Measurements from ENCODE around the gene EXOSC6. TPM values are rescaled to one million over a fixed set of nuclear protein-coding genes. Genes with fewer than 3 reads are reported as not detected.
A peak's percentile ranks its signal among the peaks of the same experiment; 100 is the strongest.
"Not testable (repeated sequence)": the region's sequence is repeated elsewhere in the genome, so short reads cannot be mapped to it uniquely, and the experiment has no call there.

EXOSC6 gene
- total RNA-seq: 21.6 and 28.8 TPM in 2 replicates

- DNase-seq (ENCODE audit: extremely low read depth, low read depth, low spot score): peak; percentile 57
These were observed at the start of gene EXOSC6 for GRCh38 chr16:70251629-70252354. EXOSC6 (minus strand) TSS chr16:70251940; CDS start chr16:70251900, 40 bp downstream.

- no peak for DNase-seq (ENCODE audit: extremely low read depth, low read depth, low spot score)
These were observed 49.4 kb upstream of the EXOSC6 start for GRCh38 chr16:70301121-70301520.

- peak; percentile 5 for DNase-seq (ENCODE audit: extremely low read depth, low read depth, low spot score)
These were observed 47.5 kb upstream of the EXOSC6 start, which contains the start of gene DDX19B for GRCh38 chr16:70298988-70299938. DDX19B (plus strand) TSS chr16:70299186; CDS start chr16:70299298, 112 bp downstream.

- DNase-seq (ENCODE audit: extremely low read depth, low read depth, low spot score): no peak
These were observed 43.9 kb upstream of the EXOSC6 start for GRCh38 chr16:70295634-70296033.

GRCh38 chr16:70294385-70295025, 42.8 kb upstream of the EXOSC6 start:
- DNase-seq (ENCODE audit: extremely low read depth, low read depth, low spot score): no peak

GRCh38 chr16:70292148-70292547, 40.4 kb upstream of the EXOSC6 start:
- DNase-seq (ENCODE audit: extremely low read depth, low read depth, low spot score): not testable (repeated sequence)

- DNase-seq (ENCODE audit: extremely low read depth, low read depth, low spot score): no peak
These were observed 39.3 kb upstream of the EXOSC6 start for GRCh38 chr16:70290949-70291519.

GRCh38 chr16:70289229-70290094, 37.7 kb upstream of the EXOSC6 start, which contains the start of gene AARS1:
AARS1 (minus strand) TSS chr16:70289506; CDS start chr16:70282763, 6,743 bp downstream.
- DNase-seq (ENCODE audit: extremely low read depth, low read depth, low spot score): peak; percentile 99

- not testable (repeated sequence) for DNase-seq (ENCODE audit: extremely low read depth, low read depth, low spot score)
These were observed 35.7 kb upstream of the EXOSC6 start for GRCh38 chr16:70287304-70287971.

GRCh38 chr16:70276392-70276791, 24.7 kb upstream of the EXOSC6 start:
- DNase-seq (ENCODE audit: extremely low read depth, low read depth, low spot score): no peak

GRCh38 chr16:70271696-70272095, 20.0 kb upstream of the EXOSC6 start:
- no peak for DNase-seq (ENCODE audit: extremely low read depth, low read depth, low spot score)

GRCh38 chr16:70270176-70270575, 18.4 kb upstream of the EXOSC6 start:
- no peak for DNase-seq (ENCODE audit: extremely low read depth, low read depth, low spot score)

- no peak for DNase-seq (ENCODE audit: extremely low read depth, low read depth, low spot score)
These were observed 17.7 kb upstream of the EXOSC6 start for GRCh38 chr16:70269471-70269870.

GRCh38 chr16:70267922-70268321, 16.2 kb upstream of the EXOSC6 start:
- DNase-seq (ENCODE audit: extremely low read depth, low read depth, low spot score): not testable (repeated sequence)

- DNase-seq (ENCODE audit: extremely low read depth, low read depth, low spot score): peak; percentile 18
These were observed 15.8 kb upstream of the EXOSC6 start for GRCh38 chr16:70267516-70267915.

GRCh38 chr16:70259903-70260302, 8.2 kb upstream of the EXOSC6 start:
- DNase-seq (ENCODE audit: extremely low read depth, low read depth, low spot score): not testable (repeated sequence)

- no peak for DNase-seq (ENCODE audit: extremely low read depth, low read depth, low spot score)
These were observed 7.2 kb upstream of the EXOSC6 start for GRCh38 chr16:70258946-70259345.

- no peak for DNase-seq (ENCODE audit: extremely low read depth, low read depth, low spot score)
These were observed 6.3 kb upstream of the EXOSC6 start for GRCh38 chr16:70258065-70258464.

GRCh38 chr16:70257391-70257790, 5.7 kb upstream of the EXOSC6 start:
- no peak for DNase-seq (ENCODE audit: extremely low read depth, low read depth, low spot score)
